UCSD-AML1 (cell line): ENCODE measurements around the gene TPH1.

Source experiments
- DNase-seq: peaks from one replicate; lab custom pipeline; 2025; ENCODE audit not compliant: unreplicated experiment; lab: John Stamatoyannopoulos, UW

Gene TPH1

GRCh38 chr11:18046116-18046777, at the start of gene TPH1:
TPH1 (minus strand) TSS chr11:18046269; CDS start chr11:18040762, 5,507 bp downstream.
- no peak for DNase-seq

DNA sequence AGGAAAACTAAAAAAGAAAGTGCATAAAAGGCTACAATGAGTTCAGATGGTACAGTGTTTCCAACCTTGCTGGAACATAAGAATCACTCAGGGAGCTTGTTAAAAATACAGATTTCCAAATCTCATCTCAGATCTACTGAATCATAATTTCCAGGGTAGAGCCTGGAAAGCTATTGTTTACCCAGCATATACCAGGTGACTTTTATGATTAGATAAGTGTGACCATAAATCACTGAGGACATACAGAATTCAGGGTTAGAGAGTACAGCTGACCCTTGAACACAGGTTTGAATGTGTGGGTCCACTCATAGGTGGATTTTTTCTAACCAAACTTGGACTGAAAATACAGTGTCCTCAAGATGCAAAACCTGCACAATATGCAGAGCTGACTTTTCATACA, 47.9 kb upstream of the TPH1 start:
- DNase-seq = no peak

- no peak for DNase-seq
These were observed 45.7 kb upstream of the TPH1 start for GRCh38 chr11:18091731-18092130.

DNA sequence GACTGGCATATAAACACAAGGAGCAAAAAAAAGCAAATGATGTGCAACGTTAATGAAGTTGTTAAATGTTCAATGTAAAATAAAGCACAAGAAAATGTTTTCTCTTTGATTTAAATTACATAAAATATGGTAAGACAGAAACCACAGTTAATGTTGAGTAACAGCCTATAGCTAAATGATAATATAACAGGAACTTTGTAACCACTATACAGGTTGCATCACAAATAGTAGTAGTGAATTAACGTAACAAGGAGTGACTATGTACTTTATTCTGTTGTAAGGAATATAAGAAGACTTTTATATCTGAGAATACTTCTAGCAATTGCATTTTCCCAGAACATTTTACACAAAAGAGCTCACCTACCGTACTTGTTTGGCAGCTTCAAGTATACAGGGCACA, 42.9 kb upstream of the TPH1 start:
- no peak for DNase-seq

GRCh38 chr11:18088366-18088765, 42.3 kb upstream of the TPH1 start:
- no peak for DNase-seq

GRCh38 chr11:18081551-18081950, 35.5 kb upstream of the TPH1 start:
- no peak for DNase-seq

DNA sequence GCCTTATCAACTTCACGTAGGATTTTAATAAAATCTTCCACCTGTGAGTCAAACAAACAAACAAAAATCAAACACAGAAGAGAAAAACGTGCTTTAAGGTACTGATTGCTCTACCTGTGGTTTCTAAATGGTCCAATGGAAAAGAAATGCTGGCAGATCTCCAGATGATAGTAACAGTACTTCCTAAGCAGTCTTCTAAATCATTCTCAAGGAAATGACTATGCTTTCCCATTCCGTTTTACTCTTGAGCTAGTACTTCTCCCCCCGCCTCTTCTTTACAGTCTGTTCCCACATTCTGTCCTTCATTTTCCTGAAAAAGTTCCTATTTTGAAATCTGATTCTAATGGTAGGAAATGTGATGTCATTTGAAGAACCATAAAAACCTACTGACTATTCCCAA, 34.4 kb upstream of the TPH1 start:
- DNase-seq = no peak

DNA sequence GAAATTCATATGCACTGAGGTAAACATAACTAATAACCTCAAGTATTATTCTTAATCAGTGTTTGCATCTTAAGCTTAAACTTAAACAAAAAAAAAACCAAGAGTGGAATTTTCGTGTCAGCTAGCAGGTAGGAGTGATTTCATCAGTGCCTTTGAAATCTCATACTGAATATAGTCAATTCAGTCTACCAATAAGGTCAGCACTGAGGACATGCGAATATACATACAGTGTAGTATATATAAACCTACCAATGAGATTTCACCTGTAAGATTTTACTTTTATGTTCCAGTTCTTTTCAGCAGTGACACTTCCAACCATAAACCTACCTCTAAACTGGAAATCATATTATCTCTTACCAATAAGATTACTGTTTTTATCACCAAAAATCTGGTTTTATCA, 32.8 kb upstream of the TPH1 start:
- no peak for DNase-seq

DNA sequence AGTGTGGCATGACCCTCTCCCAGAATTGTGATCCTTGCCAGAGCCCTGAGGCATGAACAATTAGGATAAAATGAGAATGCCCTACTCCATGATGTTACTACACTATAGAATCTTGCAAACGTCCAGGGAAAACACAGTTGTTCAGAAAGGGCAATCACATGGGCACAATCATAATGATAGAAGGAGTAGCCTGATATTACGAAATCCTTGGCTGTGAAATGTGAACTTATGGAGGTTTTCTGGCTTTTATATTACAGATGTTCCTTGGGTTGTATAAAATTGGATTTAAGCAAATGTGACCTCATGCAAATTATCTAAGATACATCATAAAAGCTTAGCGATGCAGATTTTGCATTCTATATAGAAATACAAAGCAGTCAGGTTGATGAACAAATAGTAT, 29.4 kb upstream of the TPH1 start:
- DNase-seq = no peak

GRCh38 chr11:18071098-18071705, 25.1 kb upstream of the TPH1 start:
- DNase-seq = no peak

DNA sequence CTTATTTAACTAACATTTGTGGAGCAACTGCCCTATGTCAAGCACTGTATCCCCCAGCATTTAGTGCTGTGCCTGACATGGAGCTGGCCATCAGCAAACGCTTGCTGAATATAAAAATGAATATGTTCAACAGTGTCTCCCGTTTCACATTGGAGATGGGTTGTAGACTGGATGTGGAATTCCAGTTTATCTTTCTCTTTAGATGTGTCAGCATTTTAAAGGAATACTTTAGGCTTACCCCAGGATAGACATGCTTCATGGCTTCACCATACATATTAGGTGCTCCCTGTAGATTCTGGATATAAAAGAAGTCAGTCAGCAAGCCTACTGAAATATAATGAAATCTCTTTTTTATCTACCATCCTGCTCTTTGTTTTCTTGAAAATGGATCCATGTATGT, 21.3 kb upstream of the TPH1 start:
- no peak for DNase-seq

DNA sequence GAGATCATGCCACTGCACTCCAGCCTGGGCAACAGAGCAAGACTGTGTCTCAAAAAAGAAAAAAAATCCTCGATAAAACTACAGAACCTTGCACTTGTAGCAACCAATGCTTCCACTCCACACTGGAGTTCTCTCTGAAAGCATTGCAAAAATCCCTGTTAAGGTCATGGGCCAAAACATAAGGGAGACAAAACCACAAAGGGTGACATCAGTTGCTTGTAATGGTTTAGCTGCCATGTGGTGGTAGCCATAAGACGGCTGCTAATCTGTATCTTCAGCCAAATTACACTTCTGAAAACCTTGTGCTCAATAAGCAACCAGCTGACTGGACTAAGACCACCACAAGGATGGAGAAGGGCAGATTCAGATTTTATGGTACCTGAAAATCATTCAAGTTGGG, 20.6 kb upstream of the TPH1 start:
- no peak for DNase-seq

- DNase-seq = no peak
These were observed 19.5 kb upstream of the TPH1 start for GRCh38 chr11:18065572-18065971.

GRCh38 chr11:18064450-18065054, 18.5 kb upstream of the TPH1 start:
- no peak for DNase-seq

- no peak for DNase-seq
These were observed 17.9 kb upstream of the TPH1 start for GRCh38 chr11:18063862-18064434.

- no peak for DNase-seq
These were observed 17.1 kb upstream of the TPH1 start for GRCh38 chr11:18063125-18063524.

GRCh38 chr11:18061351-18061750, 15.3 kb upstream of the TPH1 start:
- no peak for DNase-seq

GRCh38 chr11:18056561-18057181, 10.6 kb upstream of the TPH1 start:
- no peak for DNase-seq

DNA sequence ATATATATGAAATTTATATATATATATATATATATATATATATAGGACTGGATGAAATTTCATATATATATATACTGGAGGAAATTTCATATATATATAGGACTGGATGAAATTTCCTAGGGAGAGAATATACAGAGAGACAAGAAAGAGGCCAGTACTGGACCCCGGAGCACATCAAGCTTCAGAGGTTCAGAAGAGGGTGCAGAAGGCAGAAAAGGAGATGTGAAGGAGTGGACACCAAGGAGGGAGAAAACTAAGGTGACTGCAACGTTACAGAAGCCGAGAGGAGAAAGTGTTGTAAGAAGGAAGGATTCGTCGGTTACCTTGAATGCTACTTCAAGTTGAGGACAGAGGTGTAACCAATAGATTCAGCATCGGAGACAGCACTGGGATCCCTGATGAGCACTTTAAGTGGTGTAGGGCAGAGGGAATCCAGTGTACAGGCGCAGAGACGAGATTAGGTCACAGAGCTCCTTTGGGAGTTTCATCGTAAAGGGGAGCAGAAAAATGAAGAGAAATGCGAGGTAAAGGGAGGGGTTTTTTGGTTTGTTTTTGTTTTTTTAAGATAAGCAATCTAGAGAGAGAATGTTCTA, 8.5 kb upstream of the TPH1 start:
- no peak for DNase-seq

GRCh38 chr11:18050848-18051247, 4.8 kb upstream of the TPH1 start:
- no peak for DNase-seq

DNA sequence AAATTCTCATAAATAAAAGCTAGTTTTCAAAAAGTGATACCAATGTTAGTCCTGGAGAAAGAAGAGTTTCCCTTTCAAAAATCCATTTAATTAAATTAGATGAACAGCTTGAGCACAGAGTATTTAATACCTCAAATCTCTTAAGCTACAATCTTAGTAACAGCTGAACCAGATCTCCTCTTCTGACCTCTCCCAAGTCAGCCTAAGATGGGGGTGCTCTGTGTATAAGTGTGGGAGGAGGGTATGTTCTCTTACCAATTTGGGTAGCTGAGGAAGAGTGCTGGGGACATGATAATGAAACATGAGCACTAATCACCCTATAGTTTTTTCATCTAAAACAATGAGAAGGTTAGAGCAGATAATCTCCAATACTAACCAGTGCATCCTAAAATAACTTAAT, 9.6 kb downstream of the TPH1 start:
- DNase-seq = no peak

- DNase-seq = no peak
These were observed 18.6 kb downstream of the TPH1 start for GRCh38 chr11:18027475-18027874.
